Measurements from ENCODE around the gene SLC41A3.

GRCh38 chr3:126105691-126106187 is 21.8 kb upstream of the SLC41A3 start:
- no peak for TF ChIP-seq POLR2A (IDR thresholded peaks at IDR 0.05; ENCODE audit: low read length)
- TF ChIP-seq GATA1 (IDR thresholded peaks at IDR 0.05; ENCODE audit: low read depth, low read length), result no peak

All from erythroblast (primary cell).